Measurements from ENCODE around the gene ARSB.

- no peak for TF ChIP-seq CTCF (IDR thresholded peaks at IDR 0.05)
- no peak for TF ChIP-seq POLR2A (IDR thresholded peaks at IDR 0.05)
Observed at GRCh38 chr5:78827725-78828124, 157.4 kb downstream of the ARSB start.

All from transverse colon (tissue), 3 donors.